SK-N-SH treated with all-trans-retinoic acid at 6 μM for 48 hours (cell line): ENCODE measurements around the gene ARFIP2.

ENCODE experiments used
- ARNTL ChIP-seq: fragments of 450-650 bp; formaldehyde crosslinking; IDR thresholded peaks from 2 replicates; pipeline ENCODE4 v1.5.0; 2020; ENCODE audit warnings: low read depth, mild to moderate bottlenecking, moderate library complexity, borderline replicate concordance
- CSDC2 ChIP-seq: fragments of 250-450 bp; sonication (Bioruptor Pico); IDR thresholded peaks from 2 replicates; pipeline ENCODE4 v1.5.0; 2020; ENCODE audit warnings: mild to moderate bottlenecking, moderate library complexity
- ISL1 ChIP-seq: fragments of 250-450 bp; sonication (Bioruptor Pico); IDR thresholded peaks from 2 replicates; pipeline ENCODE4 v2.1.2; 2022; ENCODE audit warnings: mild to moderate bottlenecking, moderate library complexity
- PPARA ChIP-seq: fragments of 250-450 bp; sonication (Bioruptor Pico); IDR thresholded peaks from 2 replicates; pipeline ENCODE4 v1.5.0; 2020; ENCODE audit warnings: mild to moderate bottlenecking, borderline replicate concordance
- RARB ChIP-seq: fragments of 250-450 bp; sonication (Bioruptor Pico); IDR thresholded peaks from 2 replicates; pipeline ENCODE4 v1.8.0; 2021; ENCODE audit warnings: mild to moderate bottlenecking, moderate library complexity
- TOX ChIP-seq: fragments of 250-450 bp; sonication (Bioruptor Pico); IDR thresholded peaks from 2 replicates; pipeline ENCODE4 v1.8.0; 2021; ENCODE audit warnings: mild to moderate bottlenecking, moderate library complexity, borderline replicate concordance
- ZFP30 ChIP-seq: fragments of 450-650 bp; formaldehyde crosslinking; IDR thresholded peaks from 2 replicates; pipeline ENCODE4 v1.5.0; 2022; ENCODE audit warnings: mild to moderate bottlenecking, moderate library complexity
- ZNF565 ChIP-seq: fragments of 450-650 bp; formaldehyde crosslinking; conservative IDR thresholded peaks from 2 replicates; pipeline ENCODE4 v1.5.0; 2020; ENCODE audit warnings: low read depth, mild to moderate bottlenecking, moderate library complexity
- ZNF70 ChIP-seq: fragments of 450-650 bp; formaldehyde crosslinking; IDR thresholded peaks from 2 replicates; pipeline ENCODE4 v1.5.0; 2020; ENCODE audit warnings: mild to moderate bottlenecking, moderate library complexity
- TF ChIP-seq, protein P1 (sequence below): fragments of 250-450 bp; sonication (Bioruptor Pico); IDR thresholded peaks from 2 replicates; pipeline ENCODE4 v1.8.0; 2020; ENCODE audit warnings: mild to moderate bottlenecking, moderate library complexity, borderline replicate concordance
- TF ChIP-seq, protein P2 (sequence below): fragments of 250-450 bp; sonication (Bioruptor Pico); IDR thresholded peaks from 2 replicates; pipeline ENCODE4 v1.5.0; 2020; ENCODE audit warnings: mild to moderate bottlenecking, moderate library complexity
- TF ChIP-seq, protein P3 (sequence below): fragments of 250-450 bp; sonication (Bioruptor Pico); IDR thresholded peaks from 2 replicates; pipeline ENCODE4 v1.8.0; 2021; ENCODE audit warnings: low read depth, mild to moderate bottlenecking, moderate library complexity, borderline replicate concordance

DNA sequence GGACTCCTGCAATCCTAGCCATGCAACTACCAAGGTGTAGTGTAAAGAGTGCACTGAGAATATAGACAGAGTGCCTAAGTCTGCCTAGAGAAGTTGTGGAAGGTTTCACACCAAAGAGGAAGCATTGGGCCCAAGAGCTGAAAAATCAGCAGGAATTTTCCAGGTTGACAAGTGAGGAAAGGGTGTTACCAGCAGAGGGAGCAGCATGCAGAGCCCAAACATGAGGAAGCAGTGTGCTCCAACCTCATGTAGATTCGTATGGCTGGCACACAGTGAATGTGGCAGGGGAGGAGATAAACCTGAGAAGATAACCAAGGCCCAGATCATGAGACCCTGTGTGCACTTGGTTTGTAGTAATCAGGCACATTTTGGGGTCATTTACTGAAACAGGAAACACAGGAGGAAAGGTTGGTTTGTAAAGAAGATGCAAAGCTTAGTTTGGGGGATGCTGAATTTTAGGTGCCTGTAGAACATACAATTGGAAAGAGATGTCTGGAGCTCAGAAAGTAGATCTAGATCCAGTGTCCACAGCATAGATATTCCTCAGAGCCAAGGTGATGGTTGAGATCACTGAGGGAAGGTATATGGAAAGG, 42.1 kb downstream of the ARFIP2 start:
- no peak for TF ChIP-seq RARB (CRISPR knock-in tag)
- TF ChIP-seq ZNF70, result no peak
- no peak for TF ChIP-seq ISL1 (CRISPR knock-in tag)
- TF ChIP-seq, protein P1, sequence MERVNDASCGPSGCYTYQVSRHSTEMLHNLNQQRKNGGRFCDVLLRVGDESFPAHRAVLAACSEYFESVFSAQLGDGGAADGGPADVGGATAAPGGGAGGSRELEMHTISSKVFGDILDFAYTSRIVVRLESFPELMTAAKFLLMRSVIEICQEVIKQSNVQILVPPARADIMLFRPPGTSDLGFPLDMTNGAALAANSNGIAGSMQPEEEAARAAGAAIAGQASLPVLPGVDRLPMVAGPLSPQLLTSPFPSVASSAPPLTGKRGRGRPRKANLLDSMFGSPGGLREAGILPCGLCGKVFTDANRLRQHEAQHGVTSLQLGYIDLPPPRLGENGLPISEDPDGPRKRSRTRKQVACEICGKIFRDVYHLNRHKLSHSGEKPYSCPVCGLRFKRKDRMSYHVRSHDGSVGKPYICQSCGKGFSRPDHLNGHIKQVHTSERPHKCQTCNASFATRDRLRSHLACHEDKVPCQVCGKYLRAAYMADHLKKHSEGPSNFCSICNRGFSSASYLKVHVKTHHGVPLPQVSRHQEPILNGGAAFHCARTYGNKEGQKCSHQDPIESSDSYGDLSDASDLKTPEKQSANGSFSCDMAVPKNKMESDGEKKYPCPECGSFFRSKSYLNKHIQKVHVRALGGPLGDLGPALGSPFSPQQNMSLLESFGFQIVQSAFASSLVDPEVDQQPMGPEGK (CRISPR knock-in tag), result no peak
- TF ChIP-seq, protein P2, sequence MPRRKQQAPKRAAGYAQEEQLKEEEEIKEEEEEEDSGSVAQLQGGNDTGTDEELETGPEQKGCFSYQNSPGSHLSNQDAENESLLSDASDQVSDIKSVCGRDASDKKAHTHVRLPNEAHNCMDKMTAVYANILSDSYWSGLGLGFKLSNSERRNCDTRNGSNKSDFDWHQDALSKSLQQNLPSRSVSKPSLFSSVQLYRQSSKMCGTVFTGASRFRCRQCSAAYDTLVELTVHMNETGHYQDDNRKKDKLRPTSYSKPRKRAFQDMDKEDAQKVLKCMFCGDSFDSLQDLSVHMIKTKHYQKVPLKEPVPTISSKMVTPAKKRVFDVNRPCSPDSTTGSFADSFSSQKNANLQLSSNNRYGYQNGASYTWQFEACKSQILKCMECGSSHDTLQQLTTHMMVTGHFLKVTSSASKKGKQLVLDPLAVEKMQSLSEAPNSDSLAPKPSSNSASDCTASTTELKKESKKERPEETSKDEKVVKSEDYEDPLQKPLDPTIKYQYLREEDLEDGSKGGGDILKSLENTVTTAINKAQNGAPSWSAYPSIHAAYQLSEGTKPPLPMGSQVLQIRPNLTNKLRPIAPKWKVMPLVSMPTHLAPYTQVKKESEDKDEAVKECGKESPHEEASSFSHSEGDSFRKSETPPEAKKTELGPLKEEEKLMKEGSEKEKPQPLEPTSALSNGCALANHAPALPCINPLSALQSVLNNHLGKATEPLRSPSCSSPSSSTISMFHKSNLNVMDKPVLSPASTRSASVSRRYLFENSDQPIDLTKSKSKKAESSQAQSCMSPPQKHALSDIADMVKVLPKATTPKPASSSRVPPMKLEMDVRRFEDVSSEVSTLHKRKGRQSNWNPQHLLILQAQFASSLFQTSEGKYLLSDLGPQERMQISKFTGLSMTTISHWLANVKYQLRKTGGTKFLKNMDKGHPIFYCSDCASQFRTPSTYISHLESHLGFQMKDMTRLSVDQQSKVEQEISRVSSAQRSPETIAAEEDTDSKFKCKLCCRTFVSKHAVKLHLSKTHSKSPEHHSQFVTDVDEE (CRISPR knock-in tag), result no peak
- TF ChIP-seq, protein P3, sequence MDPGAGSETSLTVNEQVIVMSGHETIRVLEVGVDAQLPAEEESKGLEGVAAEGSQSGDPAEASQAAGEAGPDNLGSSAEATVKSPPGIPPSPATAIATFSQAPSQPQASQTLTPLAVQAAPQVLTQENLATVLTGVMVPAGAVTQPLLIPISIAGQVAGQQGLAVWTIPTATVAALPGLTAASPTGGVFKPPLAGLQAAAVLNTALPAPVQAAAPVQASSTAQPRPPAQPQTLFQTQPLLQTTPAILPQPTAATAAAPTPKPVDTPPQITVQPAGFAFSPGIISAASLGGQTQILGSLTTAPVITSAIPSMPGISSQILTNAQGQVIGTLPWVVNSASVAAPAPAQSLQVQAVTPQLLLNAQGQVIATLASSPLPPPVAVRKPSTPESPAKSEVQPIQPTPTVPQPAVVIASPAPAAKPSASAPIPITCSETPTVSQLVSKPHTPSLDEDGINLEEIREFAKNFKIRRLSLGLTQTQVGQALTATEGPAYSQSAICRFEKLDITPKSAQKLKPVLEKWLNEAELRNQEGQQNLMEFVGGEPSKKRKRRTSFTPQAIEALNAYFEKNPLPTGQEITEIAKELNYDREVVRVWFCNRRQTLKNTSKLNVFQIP (CRISPR knock-in tag), result no peak
- TF ChIP-seq ZNF565 (CRISPR knock-in tag), result no peak
- no peak for TF ChIP-seq ZFP30 (CRISPR knock-in tag)
- TF ChIP-seq ARNTL (CRISPR knock-in tag), result no peak
- no peak for TF ChIP-seq PPARA (CRISPR knock-in tag)
- no peak for TF ChIP-seq CSDC2 (CRISPR knock-in tag)
- no peak for TF ChIP-seq TOX (CRISPR knock-in tag)
